ENCODE measurements around the gene TROAP.
"Not testable (repeated sequence)": the region's sequence is repeated elsewhere in the genome, so short reads cannot be mapped to it uniquely, and the experiment has no call there.

The TROAP gene

DNA sequence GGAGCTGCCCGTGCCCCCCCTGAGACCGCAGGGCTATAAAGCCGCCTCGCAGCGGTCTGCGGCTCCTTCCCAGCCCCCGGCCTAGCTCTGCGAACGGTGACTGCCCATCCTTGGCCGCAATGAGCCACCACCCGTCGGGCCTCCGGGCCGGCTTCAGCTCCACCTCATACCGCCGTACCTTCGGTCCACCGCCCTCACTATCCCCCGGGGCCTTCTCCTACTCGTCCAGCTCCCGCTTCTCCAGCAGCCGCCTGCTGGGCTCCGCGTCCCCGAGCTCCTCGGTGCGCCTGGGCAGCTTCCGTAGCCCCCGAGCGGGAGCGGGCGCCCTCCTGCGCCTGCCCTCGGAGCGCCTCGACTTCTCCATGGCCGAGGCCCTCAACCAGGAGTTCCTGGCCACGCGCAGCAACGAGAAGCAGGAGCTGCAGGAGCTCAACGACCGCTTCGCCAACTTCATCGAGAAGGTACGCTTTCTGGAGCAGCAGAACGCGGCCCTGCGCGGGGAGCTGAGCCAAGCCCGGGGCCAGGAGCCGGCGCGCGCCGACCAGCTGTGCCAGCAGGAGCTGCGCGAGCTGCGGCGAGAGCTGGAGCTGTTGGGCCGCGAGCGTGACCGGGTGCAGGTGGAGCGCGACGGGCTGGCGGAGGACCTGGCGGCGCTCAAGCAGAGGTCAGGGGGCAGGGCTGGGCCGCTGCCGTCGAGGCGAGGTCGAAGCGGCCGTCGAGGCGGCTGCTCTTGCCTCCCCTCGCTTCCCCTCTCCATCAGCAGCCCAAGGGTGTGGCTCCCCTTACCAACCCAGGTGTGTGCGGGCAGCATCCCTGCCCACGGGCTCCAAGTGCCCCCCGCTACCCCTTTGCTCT lies 27.7 kb upstream of the TROAP start, which contains the start of gene PRPH:
TSS of gene PRPH (plus strand) at position 66 of the 855 bp plus-strand sequence. CDS start at position 120, 54 bp downstream.
- no peak for DNase-seq

DNA sequence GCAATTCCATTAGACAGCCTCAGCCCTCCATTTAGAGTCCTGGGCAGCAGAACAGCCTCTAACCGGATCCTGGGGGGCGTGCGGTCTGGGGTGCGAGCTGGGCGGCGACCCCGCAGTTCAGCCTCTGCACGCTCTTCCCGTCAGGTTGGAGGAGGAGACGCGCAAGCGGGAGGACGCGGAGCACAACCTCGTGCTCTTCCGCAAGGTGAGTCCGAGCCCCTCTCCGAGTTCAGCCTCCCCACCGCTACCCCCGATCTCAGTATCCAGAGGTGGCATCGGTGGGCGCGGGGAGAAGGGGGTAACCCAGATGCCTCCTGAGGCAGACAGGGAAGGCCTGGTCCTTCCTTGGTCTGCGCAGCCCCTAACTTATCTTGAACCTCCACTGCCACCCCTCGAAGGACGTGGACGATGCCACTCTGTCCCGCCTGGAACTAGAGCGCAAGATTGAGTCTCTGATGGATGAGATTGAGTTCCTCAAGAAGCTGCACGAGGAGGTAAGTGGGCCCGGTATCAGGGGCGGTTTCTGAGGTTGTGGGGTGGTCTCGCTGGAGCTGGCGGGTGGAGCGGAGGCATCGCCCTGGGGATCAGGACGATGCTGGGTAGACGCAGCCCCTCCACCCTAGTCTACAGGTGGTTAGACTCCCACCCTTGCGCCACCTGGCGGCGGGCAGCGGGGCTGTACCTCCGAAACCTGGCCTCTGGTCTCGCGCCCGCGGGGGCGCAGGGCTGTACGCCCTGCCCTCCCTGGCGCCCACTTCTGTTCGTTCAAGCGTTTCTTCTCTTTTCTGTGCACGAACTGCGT lies 26.8 kb upstream of the TROAP start:
- peak; percentile 27 for DNase-seq

DNA sequence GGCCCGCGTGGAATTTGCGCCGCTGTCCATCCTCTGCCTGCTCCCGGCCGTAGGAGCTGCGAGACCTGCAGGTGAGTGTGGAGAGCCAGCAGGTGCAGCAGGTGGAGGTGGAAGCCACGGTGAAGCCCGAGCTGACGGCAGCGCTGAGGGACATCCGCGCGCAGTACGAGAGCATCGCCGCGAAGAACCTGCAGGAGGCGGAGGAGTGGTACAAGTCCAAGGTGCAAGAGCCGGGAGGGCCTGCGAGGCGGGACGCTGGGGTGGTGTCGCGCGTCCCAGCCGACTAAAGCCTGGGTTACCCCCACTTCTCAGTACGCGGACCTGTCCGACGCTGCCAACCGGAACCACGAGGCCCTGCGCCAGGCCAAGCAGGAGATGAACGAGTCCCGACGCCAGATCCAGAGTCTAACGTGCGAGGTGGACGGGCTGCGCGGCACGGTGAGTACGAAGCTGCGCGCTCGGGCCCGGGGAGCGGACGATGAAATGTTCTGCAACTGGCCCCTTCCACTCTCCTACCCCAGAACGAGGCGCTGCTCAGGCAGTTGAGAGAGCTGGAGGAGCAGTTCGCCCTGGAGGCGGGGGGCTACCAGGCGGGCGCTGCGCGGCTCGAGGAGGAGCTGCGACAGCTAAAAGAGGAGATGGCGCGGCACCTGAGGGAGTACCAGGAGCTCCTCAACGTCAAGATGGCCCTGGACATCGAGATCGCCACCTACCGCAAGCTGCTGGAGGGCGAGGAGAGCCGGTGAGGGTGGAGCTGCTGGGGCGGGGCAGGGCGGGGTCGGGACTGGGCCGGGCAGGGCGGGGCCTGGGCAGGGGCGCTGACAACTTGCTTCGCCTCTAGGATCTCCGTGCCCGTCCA lies 26.0 kb upstream of the TROAP start:
- no peak for DNase-seq

DNA sequence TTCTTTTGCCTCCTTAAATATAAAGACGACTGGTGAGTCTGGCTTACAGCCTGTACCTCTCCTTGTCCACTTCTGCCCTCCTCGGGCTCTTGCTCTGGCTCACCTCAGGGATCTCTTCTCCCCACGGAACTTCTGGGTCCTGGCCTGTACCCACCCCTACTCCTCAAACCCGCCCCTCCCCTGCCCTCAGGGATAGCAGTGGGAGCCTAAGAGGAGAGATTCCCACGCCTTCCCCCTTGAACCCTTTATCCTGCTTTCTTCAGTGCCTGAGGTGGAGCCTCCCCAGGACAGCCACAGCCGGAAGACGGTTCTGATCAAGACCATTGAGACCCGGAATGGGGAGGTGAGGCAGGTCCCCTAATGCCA lies 25.4 kb upstream of the TROAP start:
- no peak for DNase-seq

DNA sequence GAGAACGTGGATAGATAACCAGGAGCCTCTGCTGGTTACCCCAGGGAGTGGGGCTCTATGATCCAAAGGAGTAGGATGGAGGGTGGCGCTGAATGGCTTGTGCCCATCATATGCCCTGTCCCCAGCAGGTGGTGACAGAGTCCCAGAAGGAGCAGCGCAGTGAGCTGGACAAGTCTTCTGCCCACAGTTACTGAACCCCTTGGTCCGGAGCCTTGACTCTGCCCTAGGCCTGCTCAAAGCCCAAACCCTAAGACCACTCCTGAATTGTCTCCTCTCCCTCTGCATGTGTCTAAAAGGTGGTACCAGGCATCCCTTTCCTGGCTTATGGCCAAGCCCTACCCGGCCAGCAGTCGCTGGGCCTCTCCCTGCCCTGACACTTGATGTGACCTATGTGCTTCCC lies 24.9 kb upstream of the TROAP start:
- DNase-seq: no peak

DNA sequence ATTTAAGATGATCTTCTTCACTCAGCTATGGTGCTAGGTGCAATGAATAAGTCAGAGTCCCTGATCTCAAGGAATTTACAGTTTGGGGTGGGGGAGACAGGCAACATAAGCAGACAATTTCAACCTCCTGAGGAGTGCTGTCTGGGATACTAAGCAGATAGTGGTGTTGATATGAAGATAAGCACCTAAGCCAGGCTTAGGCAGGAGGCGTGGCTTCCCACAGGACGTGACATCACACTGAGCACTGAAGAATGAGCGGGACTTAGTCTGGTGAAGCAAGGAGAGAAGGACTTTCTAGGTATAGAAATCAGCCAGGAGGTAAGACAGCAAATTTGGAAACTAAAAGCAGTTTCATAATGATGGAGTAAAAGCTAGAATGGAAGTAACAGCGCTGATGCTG lies 21.3 kb upstream of the TROAP start:
- no peak for DNase-seq

DNA sequence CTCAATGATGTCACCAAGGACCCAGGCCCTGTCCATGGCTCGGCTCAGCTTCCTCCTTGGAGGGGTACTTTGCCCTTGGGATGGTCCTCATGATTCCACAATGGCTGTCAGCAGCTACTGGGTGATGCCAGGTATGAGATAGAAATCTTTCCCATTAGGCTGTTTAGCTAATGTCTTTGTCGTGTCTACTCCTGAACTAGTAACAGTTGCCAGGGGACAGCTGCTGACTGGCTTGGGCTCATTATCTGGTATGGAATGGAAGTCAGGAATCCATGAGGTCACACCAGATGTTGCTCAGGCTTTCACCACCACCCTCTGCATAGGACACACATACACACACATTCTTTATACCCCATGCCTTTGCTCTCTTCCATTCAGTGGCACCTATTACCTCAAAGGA lies 18.9 kb upstream of the TROAP start:
- DNase-seq: no peak

DNA sequence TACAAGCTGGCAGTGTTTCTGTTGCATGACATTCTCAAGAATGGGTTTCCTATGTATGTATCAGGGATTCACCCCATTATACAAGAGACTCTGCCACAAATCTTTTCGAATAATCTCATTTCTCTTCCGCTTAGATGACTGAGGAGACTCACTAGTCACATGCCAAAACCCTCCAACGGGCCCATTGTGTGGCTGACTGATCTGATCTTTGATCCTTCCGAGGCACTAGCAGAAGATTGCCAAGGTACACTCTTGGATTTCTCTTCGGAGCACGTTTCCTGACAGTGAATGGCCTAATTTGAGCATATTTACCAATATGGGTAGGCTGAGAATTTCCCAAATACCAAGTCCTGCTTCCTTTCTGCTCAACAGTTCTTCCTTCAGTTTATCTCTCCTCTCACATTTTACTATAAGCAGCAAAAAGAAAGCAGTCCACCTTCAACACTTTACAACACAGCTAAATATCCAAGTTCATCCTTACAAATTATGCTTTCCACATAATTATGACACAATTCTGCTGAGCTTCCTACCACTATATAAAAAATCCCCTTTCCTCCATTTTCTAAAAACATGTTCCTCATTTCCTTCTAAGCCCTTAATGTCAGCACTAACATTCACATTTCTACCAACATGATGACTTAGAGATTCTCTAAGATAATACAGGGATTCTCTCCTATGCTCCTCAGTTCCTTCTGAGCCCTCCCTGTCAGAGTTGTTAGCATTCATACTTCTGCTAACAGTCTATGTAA lies 17.1 kb upstream of the TROAP start:
- DNase-seq: no peak

DNA sequence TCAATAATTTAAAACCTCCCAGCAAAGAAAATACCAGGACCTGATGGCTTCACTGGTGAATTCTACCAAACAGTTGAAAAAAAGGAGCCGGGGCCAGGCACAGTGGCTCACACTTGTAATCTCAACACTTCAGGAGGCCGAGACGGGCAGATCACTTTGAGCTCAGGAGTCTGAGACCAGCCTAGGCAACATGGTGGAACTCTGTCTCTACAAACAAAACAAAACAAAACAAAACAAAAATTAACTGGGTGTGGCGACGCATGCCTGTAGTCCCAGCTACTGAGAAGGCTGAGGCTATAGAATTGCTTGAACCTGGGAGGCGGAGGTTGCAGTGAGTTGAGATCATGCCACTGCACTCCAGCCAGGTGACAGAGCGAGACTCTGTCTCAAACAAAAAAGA lies 13.7 kb upstream of the TROAP start:
- no peak for DNase-seq

DNA sequence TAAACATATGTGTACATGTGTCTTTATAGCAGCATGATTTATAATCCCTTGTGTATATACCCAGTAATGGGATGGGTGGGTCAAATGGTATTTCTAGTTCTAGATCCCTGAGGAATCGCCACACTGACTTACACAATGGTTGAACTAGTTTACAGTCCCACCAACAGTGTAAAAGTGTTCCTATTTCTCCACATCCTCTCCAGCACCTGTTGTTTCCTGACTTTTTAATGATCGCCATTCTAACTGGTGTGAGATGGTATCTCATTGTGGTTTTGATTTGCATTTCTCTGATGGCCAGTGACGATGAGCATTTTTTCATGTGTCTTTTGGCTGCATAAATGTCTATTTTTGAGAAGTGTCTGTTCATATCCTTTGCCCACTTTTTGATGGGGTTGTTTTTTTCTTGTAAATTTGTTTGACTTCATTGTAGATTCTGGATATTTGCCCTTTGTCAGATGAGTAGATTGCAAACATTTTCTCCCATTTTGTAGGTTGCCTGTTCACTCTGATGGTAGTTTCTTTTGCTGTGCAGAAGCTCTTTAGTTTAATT lies 12.5 kb upstream of the TROAP start:
- not testable (repeated sequence) for DNase-seq

DNA sequence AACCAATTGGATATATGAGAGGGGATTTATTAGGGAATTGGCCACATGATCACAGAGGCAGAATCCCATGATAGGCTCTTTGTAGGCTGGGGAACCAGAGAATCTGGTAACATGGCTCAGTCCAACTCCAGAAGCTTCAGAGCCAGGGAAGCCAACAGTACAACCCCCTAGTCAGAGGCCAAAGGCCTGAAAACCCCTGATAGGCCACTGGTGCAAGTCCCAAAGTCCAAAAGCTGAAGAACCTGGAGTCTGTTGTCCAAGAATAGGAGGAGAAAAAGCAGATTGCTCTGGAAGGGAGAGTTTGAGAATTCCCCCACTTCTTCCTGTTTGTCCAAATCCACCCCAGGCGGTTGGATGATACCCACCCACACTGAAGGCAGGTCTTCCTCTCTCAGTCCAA lies 8.2 kb upstream of the TROAP start:
- DNase-seq: no peak

DNA sequence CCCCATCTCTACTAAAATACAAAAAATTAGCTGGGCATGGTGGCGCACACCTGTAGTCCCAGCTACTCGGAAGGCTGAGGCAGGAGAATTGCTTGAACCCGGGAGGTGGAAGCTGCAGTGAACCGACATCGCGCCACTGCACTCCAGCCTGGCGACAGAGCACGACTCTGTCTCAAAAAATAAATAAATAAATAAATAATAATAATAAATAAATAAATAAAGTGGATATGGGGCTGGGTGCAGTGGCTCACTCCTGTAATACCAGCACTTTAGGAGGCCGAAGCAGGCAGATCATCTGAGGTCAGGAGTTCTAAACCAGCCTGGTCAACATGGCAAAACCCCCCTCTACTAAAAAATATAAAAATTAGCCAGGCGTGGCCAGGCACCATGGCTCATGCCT lies 5.9 kb upstream of the TROAP start:
- not testable (repeated sequence) for DNase-seq

DNA sequence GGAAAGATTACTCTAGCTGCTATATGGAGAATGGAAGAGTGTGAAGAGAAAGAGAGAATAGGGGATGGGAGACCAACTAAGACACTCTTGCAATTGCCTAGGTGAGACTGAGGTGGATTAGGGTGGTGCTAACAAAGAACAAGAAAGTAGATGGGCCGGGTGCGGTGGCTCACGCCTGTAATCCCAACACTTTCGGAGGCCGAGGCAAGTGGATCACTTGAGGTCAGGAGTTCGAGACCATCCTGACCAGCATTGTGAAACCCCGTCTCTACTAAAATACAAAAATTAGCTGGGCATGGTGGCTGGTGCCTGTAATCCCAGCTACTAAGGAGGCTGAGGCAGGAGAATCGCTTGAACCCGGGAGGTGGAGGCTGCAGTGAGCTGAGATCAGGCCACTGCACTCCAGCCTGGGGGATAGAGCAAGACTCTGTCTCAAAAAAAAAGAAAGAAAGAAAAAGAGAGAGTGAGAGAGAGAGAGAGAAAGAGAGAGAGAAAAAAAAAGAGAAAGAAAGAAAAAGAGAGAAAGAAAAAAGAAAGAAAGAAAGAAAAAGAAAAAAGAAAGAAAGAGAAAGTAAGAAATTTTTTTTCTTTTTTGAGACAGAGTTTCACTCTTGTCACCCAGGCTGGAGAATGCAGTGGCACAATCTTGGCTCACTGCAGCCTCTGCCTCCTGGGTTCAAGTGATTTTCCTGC lies 2.5 kb upstream of the TROAP start:
- DNase-seq: not testable (repeated sequence)

DNA sequence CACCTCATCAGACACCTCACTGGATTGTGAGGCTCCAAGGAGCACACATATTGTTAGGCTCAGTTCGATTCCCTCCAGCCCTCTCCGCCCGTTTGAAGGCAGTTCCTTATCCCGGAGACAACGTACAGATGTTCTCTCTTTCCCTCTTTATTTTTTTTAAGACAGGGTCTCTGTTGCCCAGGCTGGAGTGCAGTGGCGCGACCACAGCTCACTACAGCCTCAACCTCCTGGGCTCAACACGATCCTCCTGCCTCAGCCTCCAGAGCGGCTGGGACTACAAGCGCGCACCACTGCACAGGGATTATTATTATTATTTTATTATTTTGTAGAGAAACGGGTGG lies 718 bp upstream of the TROAP start:
- DNase-seq: no peak

DNA sequence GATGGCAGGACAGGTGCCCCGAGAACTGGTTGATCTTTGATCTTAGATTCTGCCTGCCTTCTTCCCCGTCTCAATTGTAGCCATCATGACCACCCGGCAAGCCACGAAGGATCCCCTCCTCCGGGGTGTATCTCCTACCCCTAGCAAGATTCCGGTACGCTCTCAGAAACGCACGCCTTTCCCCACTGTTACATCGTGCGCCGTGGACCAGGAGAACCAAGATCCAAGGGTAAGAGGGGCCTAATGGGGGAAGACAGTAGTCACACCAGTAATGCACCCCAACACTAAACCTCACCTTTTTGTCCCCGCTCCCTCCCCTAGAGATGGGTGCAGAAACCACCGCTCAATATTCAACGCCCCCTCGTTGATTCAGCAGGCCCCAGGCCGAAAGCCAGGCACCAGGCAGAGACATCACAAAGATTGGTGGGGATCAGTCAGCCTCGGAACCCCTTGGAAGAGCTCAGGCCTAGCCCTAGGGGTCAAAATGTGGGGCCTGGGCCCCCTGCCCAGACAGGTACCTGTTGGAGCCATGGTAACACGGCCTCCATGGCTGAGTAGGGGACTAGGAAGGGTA lies 556 bp downstream of the TROAP start:
- DNase-seq: no peak

DNA sequence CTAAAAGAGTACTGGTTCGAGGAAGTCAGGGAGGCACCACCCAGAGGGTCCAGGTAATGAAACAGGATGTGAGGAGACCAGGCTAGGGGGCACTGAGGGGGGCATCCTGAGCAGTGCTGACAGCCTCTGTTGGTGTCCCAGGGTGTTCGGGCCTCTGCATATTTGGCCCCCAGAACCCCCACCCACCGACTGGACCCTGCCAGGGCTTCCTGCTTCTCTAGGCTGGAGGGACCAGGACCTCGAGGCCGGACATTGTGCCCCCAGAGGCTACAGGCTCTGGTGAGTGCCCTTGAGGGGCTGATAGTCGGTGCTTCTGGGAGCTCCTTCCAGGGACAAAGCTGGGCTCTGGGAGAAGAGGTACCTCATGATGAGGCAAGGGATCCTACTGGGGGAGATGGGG lies 2.6 kb downstream of the TROAP start:
- no peak for DNase-seq

DNA sequence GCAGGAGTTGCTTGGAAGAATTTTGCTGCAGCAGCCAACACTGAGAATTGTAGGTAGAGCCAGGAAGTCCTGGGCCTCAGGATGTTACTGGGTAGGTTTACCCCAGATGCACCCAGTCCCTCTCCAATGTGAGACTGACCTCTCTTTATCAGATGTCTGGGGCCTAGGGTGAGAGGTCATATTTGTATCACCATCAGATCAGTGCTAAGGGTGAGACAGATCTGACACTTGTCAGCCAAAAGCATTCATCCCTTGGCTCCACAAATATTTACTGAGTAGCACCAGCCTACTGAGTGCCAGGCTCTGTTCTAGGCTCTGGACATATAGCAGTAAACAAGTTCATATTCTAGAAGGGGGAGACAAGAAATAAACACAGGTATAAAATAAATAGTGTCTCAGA lies 4.3 kb downstream of the TROAP start:
- DNase-seq: no peak

DNA sequence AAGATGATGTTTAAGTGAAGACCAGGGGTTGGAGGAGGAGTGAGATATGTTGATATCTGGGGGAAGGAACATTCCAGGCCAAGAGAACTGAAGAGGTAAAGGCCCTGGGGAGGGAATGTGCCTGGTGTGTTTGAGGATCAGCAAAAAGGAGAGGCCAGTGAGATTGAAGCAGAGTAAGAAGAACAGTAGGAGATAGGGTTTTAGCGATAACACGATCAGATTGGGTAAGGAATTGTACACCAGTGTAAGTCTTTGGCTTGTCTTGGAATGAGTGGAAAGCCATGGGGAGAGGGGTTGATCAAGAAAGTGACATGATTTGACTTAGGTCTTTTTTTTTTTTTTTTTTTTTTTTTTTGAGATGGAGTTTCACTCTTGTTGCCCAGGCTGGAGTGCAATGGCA lies 4.8 kb downstream of the TROAP start:
- DNase-seq: no peak

DNA sequence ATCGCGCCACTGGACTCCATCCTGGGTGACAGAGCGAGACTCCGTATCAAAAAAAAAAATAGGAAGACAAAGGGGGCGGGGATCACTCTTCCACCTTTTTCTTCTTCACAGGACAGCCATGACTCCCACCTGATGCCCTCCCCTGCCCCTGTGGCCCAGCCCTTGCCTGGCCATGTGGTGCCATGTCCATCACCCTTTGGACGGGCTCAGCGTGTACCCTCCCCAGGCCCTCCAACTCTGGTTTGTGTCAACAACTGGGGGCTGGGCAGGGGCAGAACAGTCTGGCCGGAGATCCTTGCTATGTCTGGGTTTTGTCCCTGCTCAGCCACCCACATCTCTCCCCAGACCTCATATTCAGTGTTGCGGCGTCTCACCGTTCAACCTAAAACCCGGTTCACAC lies 5.8 kb downstream of the TROAP start:
- DNase-seq: no peak

DNA sequence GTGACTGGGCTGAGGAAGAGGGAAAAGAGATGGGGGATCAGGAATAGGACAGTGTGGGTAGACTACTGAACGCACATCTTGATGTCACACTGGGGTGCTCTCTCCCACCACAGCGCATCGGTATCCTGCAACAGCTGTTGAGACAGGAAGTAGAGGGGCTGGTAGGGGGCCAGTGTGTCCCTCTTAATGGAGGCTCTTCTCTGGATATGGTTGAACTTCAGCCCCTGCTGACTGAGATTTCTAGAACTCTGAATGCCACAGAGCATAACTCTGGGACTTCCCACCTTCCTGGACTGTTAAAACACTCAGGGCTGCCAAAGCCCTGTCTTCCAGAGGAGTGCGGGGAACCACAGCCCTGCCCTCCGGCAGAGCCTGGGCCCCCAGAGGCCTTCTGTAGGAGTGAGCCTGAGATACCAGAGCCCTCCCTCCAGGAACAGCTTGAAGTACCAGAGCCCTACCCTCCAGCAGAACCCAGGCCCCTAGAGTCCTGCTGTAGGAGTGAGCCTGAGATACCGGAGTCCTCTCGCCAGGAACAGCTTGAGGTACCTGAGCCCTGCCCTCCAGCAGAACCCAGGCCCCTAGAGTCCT lies 7.1 kb downstream of the TROAP start:
- no peak for DNase-seq
